Stimulated activated CD8-positive, alpha-beta memory T cell treated with anti-CD3 and anti-CD28 coated beads, Interleukin-7, amount 100 ng/mL, for 48 hours (primary cell): ENCODE results near the gene CLEC17A.
"Not testable (repeated sequence)": the region's sequence is repeated elsewhere in the genome, so short reads cannot be mapped to it uniquely, and the experiment has no call there.

Experiments
- DNase-seq, 2 donors: peaks; one replicate each; pipeline ENCODE4 v3.0.0-alpha.2; 2020; ENCODE audit warnings: low read depth in 1 of 2; ENCODE audit errors: extremely low read depth in 1 of 2

CLEC17A gene

GRCh38 chr19:14558370-14559066 is 24.4 kb upstream of the CLEC17A start:
- DNase-seq: no peak

GRCh38 chr19:14559916-14560775 is 22.7 kb upstream of the CLEC17A start:
- DNase-seq: no peak

GRCh38 chr19:14560776-14561108 is 22.1 kb upstream of the CLEC17A start:
- no peak for DNase-seq

- no peak for DNase-seq
Measured at GRCh38 chr19:14561249-14561648, 21.6 kb upstream of the CLEC17A start.

- no peak for DNase-seq
Measured at GRCh38 chr19:14561847-14562351, 21.0 kb upstream of the CLEC17A start.

- DNase-seq: no peak
Measured at GRCh38 chr19:14562660-14563589, 20.0 kb upstream of the CLEC17A start.

GRCh38 chr19:14563590-14563926 is 19.3 kb upstream of the CLEC17A start:
- DNase-seq: no peak

GRCh38 chr19:14563989-14564651 is 18.8 kb upstream of the CLEC17A start:
- DNase-seq: peak; percentile 47 to 81

GRCh38 chr19:14564652-14565297 is 18.1 kb upstream of the CLEC17A start:
- DNase-seq: not testable (repeated sequence)

GRCh38 chr19:14565298-14565679 is 17.6 kb upstream of the CLEC17A start:
- DNase-seq: no peak

GRCh38 chr19:14565765-14566711 is 16.8 kb upstream of the CLEC17A start:
- no peak for DNase-seq

GRCh38 chr19:14566712-14567077 is 16.2 kb upstream of the CLEC17A start:
- DNase-seq: no peak

- no peak for DNase-seq
Measured at GRCh38 chr19:14567079-14567478, 15.8 kb upstream of the CLEC17A start.

GRCh38 chr19:14570864-14571527 is 11.9 kb upstream of the CLEC17A start:
- DNase-seq: no peak

- DNase-seq: peak; percentile 86 to 89
Measured at GRCh38 chr19:14571695-14572490, 11.0 kb upstream of the CLEC17A start, which contains the start of gene NDUFB7. Gene NDUFB7 (minus strand): TSS chr19:14572066. CDS start chr19:14572000, 66 bp downstream.

GRCh38 chr19:14575428-14575980 is 7.4 kb upstream of the CLEC17A start:
- no peak for DNase-seq

GRCh38 chr19:14576363-14576762 is 6.5 kb upstream of the CLEC17A start:
- no peak for DNase-seq
